Measurements from ENCODE around the gene MACF1.

Gene MACF1

DNA sequence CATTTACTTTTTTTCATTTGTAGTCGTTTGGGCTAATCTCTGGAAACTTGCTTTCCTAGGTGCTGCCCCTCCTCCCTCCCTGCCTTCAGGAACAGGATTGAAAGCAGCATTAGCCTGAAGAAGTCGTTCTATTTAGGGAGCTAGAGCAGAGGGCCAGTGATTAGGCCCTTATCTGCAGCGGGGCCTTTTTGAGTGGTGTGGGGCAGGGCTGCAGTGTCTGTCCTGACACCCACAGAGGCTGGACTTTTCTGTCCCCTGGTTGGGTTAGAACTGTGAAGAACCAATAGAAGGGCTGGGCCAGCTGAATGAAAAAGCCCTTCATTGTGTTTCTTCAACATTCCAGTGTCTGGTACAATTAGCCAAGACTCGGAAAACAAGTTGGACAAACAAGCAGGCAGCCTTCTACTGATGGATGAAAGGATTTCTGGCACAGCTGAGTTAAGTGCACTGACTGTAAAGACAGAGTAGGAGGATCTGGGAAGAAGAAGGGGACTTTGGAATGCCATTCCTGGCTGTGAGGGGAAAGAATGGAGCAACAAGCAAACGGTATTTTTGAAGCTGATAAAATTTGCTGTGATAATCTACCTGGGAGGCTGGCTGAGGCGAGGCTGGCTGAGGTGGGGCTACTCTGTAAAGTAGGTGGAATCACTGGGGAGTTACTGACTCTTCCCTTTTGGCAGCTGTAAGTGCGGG lies 9.7 kb downstream of the MACF1 start:
- no peak for DNase-seq

DNA sequence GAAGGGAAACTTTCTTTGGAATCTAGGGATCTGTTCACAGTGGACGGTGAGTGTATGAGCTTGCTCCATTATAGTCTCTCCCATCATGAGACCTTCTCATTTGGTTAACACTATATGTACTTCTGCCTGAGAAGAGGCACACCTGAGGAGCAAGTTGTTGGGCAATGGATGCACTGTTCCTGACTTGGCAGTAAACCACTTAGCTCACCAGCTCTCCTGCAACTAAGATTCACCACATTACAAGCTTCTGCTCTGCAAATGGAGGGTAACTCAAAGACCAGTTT lies 10.2 kb downstream of the MACF1 start:
- DNase-seq, result no peak

DNA sequence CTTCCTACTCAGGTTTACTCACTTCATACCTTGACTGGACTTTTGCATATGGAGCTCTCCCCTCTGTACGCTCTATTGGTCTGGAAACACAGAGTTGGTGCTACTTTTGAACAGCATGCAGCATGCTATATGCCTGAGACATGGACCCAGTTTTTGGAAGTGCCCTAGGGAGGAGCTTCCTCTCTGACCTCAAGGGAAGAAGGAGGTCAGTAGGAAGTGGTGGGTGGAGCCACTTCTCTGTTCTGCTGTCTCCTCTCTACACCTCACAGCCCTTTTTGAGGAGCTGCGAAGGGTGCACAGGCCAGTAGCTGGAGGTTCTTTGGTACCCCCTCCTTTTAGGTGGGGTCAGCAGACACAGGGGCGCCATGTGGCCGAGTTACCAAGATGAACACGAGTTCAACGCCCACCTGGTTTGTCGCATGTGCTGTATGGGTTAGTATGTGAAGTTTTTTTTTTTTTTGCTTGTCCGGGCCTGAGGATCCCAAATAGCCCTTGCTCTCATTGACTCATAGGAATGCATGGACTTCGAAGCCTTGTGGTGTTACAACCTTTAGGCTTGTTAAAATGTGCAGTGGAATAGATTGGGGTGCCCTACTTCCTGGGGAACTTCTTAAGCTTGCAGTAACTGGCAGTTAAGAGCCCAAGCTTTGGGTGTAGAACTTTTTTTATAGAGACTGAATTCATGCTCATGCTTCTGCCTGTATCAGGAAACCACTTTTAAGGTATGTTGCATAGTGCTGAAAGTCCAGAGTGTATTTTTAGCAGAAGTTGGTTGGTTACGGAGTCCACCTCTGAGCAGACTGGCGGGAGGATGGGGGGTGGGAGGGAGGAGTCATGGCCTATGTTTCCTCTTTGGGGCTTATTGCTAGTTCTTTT lies 10.7 kb downstream of the MACF1 start:
- no peak for DNase-seq

DNA sequence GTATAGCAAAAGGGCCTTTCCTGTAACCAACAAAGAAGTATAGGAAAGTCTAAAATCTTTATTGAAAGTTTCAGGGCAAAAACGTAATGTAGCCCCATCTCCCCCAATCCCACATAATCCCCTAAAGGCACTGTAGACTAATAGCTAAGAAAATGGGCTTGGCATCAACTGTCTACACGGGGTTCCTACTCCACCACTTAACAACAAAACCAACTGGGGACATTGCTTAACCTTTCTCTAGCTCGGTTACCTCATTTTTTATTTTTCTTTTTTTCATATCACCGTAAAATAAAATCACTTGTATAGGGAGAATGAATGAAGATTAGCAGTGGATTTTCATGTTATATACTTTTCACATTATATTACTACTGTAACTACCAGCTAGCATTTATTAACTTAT lies 12.3 kb downstream of the MACF1 start:
- DNase-seq, result no peak

DNA sequence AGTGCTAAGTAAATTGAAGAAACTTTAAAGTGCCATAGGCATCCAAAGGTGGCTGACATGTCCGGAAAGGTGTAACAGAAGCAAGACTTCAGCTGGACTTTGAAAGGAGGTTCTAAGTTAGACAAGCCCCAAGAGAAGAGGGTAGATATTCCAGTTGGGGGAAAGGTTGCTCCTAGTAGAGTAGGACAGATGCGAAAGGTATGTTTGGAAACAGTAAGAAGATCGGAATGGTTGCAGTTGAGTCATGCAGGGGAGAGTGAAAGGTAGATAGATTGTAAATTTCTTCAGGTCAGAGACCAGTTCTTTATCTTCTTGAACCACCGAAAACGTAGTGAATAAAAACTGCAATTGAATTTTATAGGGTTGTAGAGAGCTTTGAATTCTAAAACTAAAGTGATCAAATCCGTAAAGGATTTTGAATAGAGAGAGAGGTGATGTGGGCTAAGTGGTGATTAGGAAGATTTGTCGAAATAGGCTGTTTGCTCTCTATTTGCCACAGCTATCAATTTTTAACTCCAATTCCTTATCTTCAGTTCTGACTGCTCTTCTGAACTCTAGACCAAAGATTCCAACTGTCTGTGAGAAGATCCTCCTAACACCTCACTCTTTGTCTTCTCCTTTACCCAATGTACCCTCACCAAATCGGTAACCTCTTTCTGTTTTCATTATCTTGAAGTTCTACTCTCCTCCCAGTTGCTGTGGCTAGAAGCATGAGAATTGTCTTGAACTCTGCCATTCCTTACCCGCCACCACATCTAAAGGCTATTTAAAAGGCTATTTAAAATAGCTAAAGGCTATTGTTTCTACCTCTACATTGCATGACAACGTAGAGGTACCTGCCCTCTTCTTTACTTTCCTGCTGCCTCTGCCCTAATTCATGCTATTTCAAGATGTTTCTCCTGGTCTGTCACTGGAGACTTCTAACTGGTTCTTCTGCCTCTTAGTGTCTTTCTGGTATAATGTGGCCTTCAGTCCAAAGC lies 16.7 kb downstream of the MACF1 start:
- no peak for DNase-seq

DNA sequence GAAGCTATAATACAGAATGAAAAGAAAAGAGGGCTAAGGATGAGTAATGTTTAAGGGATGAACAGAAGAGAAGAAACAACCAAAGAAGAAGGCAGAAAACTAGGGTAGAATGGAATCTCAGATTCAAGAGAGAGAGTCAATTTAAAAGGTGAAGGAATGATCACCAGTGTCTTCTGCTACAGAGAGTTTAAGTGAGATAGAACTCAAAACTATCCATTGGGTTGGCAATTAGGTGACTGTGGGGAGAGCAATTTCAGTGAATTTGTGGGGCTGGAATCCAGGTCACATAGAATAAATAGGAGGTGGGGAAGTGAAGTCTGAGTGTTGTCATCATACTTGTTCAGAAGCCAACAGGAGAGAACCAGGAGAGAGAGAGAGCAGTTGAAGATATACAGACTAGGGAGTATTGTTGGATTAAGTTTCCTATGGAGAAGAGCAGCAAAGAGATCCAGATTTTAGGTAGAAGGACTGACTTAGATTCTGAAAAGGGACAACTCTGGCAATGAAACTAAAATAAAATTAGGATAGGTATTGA lies 19.9 kb downstream of the MACF1 start:
- no peak for DNase-seq

DNA sequence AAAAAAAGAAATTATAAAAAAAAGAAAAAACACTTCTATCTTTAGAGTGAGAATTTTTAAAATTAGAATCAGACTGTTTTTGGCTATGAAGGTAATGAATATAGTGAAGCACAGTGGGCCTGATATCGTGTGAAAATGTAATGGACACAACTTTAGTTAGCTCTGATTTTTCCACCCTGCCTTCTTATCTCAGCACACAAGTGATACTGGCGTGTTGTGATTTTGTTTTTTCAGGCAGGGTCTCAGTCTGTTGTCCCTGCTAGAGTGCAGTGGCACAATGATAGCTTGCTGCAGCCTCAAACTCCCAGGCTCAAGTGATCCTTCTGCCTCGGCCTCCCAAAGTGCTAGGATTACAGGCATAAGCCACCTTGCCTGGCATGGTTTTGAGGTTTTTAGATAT lies 22.3 kb downstream of the MACF1 start:
- no peak for DNase-seq

DNA sequence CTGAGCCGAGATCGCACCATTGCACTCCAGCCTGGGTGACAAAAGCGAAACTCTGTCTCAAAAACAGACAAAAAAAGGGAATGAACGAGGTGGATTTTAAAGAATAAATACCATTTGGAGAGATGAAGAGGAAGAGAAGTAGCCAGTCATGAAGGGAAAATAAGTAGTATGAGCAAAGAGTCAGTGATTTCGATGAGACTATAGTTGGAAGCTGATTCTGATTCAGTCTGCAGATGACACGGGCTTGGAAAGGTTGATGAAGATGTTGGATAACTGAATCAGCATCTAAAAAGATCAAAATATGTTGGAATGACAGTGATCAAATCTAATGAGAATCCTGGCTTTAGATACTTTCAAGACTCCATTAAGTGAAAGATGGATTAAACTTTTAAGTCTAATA lies 23.8 kb downstream of the MACF1 start:
- no peak for DNase-seq

DNA sequence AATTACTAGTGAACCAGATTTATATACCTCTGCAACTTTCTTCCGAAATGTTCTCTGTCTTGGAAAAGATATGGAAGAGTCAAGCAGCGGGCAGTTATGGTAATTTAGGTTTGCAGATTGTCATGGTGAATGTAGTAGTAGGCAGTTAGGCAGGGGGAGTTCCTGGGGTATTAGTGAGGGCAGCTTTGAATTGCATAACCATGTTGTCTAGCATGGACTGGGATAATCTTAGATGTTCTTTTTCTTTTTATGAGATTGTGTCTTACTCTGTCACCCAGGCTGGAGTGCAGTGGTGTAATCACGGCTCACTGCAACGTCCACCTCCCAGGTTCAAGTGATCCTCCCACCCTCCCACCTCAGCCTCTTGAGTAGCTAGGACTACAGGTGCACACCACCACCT lies 25.0 kb downstream of the MACF1 start:
- DNase-seq, result no peak

DNA sequence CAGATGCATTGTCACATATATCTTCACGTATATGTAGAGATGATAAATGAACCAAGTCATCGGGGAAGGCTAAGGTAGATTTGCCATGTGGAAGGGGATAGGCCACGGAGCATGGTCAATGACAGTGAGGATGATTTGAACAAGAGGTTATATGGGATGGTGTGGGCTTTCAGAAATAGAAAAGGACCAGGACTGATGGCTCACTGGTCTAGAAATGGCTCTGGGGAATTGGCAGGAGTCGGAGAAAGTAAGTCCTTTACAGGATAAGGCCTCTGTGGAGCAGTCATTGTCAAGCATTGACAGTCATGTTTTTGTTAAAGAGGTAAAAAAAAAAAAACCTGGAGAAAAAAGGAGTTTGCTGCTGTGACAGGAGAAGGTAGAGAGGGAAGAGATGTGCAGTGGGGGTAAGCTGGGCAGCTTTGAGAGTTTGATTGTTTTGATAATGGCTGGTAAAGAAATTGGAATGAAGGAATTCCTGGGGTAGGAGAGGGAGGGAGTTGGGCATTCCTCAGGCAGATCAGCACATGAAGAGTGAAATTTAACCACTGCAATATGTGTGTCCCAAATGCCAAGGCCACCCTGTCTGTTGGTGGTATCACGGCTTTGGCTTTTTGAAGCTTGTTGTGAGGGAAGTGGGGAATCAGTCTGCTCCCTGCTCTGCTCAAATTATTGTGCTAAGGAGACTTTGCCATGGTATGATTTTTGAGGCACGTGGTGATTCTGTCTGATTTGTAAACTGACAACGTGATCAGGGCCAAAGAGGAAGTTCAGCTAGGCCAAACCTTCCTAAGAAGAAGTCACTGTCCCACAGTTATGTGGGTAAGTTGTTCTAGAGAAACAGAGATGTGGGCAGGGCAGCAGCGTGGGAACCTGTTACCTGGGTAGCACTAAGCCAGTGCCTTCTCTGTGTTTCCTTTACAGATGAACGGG lies 26.0 kb downstream of the MACF1 start:
- no peak for DNase-seq

DNA sequence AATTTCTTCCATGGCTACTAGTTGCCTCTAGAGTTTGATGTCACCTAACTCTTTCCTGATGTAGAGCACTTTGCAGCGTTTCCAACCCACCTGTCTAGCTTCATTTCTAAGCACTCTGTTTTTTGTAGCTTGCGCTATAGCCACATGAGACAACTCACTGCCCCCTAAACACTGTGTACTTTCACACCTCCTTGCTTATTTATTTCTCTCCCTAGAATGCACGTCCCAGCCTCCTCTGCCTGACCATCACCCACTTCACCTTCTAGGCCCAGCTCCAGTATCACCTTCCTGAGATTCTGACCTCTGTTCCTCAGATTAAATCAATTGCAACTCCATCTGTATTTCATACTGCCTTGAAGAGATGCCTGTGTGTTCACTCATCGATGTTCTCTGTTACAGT lies 32.5 kb downstream of the MACF1 start:
- DNase-seq, result no peak

DNA sequence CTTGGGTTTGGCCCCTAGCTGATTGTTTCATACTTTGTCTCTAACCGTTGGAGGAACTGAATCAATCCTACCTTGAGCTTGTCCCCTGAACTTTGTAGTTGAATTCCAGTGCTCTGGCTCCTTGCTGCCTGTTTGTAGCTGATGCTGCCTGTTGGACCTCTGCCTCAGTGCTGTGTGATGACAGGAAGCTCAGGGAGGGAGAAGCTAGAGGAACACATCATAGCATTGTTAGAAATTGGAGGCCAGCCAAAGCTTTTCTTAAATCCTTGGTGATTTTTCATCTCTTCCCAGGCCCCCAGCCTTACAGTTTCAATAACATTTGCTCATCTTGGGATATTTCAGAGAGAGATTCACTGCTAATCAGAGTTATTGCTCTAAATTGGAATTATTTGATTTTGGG lies 34.0 kb downstream of the MACF1 start:
- no peak for DNase-seq

DNA sequence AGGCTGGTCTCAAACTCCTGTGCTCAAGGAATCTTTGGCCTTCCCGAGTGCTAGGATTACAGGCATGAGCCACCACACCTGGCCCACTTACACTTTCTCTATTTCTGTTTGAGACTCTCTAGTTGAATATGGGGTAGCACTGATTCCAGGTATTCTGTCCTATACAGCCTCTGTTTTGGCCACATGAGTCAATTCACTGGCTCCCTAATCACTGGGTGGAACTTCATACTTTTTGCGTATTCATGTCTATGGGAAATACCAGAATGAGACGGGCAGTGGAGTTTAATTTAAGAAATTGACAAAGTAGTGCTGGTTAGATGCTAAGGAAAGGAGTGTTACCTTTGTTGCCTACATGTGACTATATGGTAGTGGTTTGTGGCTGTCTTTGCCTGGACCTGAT lies 35.5 kb downstream of the MACF1 start:
- DNase-seq, result no peak

DNA sequence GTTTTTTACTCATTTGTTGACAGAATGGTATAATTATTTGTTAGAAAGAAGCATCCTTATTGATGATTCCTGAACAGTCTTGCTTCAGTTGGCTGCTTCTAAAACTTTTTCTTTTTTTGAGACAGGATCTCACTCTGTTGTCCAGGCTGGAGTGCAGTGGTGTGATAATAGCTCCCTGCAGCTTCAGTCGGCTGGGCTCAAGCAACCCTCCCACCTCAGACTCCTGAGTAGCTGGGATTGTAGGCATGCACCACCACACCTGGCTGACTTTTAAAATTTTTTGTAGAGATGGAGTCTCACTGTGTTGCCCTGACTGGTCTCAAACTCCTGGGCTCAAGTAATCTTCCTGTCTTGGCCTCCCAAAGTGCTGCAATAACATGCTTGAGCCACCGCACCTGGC lies 38.8 kb downstream of the MACF1 start:
- DNase-seq, result no peak

DNA sequence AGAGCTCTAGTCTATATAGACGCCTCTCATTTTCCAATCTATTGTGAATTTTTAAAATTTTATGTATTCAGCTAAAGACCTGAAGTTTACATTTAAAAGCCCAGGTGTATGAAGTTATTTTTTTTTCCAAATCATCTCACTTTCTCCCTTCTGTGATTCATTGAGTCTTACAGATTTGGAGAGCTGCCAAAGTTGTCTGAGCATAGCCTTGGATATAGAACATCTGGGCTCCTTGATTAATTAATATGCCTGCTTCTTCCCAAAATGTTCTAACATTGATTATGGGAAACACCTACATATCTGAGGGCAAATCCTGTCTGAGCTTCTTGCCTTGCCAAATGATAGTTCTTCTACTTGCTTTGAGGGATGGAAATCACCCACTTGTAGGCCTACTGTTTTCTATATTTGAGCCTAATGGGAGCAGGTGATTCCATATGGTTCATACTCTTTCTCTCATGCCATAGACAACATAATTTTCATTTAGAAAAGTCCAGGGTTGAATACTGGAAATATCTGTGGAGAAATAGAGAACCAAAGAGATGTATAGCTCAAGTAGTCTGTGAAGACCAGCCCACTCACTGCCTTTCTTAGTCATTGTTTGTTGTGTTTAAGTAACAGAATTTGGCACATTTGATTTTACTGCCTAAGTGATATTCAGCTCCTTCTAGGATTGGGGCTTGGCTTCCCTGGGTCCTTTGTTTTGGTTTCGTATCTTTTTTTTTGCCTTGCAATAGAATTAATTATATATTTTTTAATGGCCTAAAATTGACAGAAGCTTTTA lies 46.2 kb downstream of the MACF1 start:
- no peak for DNase-seq

DNA sequence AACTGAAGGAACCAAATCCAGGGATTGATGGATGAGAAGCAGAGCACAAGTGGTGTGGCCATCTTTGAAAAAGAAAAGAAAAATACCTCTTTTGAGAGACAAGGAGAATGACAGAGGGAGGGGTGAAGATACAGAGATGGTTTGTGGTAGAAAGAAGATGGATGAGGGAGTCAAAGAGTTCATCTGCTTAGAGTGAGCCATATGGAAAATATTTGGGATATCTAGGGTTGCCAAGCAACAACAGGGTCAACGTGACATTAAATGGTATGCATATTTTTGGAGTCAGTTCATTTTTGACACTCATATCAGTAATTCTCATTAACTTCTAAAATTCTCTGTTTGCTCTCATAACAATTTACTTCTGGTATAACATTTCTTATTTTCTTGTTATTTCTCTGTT lies 50.7 kb downstream of the MACF1 start:
- DNase-seq, result no peak

DNA sequence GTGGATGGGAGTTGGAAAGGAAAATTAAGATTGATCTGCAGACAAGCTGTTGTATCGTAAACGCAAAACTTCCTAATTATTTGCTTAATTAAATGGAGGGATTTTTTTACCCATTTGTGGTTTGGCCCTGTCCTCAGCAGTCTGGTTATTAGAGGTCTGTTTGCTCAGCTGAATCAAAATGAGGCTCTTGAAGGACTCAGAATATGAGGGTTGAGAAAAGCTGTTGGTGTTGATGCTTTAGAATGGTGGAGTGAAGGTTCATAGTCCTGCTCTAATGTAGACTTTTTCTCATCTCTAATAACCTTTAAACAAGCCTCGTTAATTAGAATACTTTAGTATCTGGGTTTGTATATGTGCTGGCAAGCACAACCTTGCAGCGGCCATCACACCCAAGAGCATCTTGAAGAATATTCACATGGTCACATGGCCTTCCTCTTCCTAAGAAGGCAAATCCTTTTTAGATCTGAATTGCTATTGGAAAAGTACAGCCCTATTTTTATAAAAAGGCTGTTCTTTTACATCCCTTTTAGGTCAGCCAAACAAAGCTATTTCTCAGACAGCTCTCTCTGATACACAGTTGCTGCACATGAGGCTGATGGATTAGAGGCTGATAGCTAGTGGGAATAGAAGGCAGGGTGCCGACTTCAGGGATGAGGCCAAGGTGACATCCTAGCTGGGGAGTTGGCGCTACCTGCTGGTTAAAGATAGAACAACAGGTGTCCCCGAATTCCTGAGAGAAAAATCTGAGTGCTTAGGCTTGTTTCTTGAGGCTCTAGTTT lies 53.8 kb downstream of the MACF1 start:
- DNase-seq, result peak; percentile 57 to 74

DNA sequence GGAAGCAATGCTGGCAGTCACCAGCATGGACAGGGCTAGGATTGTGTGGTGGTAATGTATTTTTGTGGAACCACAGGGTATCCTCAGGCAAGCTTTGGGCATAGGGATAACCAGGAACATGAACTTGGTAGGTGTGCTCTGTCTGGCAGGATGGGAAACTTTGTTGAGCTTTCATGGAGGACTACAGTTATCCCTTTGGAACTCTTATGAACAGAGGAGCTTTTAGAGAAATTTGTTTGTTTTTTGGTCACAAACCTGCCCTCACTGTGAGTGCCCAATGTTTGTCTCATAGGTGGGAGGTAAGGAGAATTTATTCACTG lies 54.4 kb downstream of the MACF1 start:
- no peak for DNase-seq

DNA sequence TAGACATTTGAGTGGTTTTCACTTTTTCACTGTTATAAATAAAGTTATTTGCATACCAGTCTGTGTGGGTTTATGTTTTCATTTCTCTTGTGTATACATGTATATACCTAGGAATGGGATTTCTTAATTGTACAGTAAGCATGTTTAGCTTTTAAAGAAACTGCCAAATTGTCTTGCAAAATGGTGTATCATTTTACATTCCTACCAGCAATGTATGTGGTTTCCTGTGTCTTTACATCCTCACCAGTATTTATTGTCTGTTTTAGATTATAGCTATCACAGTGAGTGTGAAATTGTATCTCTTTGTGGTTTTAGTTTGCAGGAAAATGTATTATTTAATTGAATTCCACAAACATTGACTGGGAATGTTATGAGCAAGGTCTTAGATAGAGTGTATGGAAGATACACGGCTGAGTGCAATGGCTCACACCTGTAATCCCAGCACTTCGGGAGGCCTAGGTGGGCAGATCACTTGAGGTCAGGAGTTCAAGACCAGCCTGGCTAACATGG lies 57.3 kb downstream of the MACF1 start:
- no peak for DNase-seq

DNA sequence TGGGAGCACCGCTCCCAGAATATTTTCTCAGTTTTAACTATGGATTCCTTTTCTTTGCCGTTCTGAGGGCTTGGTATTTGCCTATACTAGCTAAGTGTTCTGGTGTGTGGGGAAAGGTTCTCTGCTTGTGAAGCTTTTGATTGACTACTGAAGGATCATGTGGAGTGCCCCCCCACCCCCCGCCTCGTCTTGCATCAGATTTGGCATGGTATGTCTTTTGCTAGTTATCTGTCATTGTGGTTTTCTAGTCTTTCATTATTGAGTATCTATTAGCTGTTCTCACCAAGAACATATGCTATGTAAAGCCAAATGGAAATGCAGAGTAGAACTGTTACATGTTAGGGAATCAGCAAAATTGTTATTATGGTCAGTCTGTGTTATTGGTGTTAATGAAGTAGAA lies 58.3 kb downstream of the MACF1 start:
- DNase-seq, result no peak

All from NCI-H2081 (cell line).